Cardiac septum (tissue), 1 donor: Measurements from ENCODE around the gene TAS1R3. TPM values are rescaled to one million over a fixed set of nuclear protein-coding genes. Genes with fewer than 3 reads are reported as not detected.

Experiments
- DNase-seq: peaks from one replicate; pipeline ENCODE4 v3.0.0-alpha.2; 2020; ENCODE audit warnings: low spot score
- intact Hi-C: fragments of 100-400 bp; cut with DNase I; formaldehyde crosslinking; loops from one replicate; pipeline ENCODE4 v1.14.0; 2022
- total RNA-seq: library from RNA; stranded (reverse); fragmentation: NEBNext Ultra II Directional; extraction: Animal tissue kit (Norgen Biotek cat#: 25700); gene quantifications from one replicate; pipeline ENCODE4 v1.2.1, GENCODE V29; 2021
- donor health status: DM: no; HTN: no; CAD: no.

TAS1R3 gene
- total RNA-seq, 1 donor from 2014 or later: 0.62 TPM

GRCh38 chr1:1346501-1346890 is 15.4 kb downstream of the TAS1R3 start:
- DNase-seq: no peak

GRCh38 chr1:1347026-1347595 is 16.0 kb downstream of the TAS1R3 start:
- intact Hi-C loops: loop anchor here (2.0 kb wide), 1 partner anchor 22 kb away; the partner anchor contains the start of genes CPTP and INTS11
- no peak for DNase-seq

More at GRCh38 chr1:1346501-1346890, 15.4 kb downstream of the TAS1R3 start:
- intact Hi-C loops: loop anchor here (2.0 kb wide), 1 partner anchor 22 kb away; the partner anchor contains the start of genes CPTP and INTS11

GRCh38 chr1:1347663-1348419 is 16.8 kb downstream of the TAS1R3 start:
- intact Hi-C loops: loop anchor here (2.0 kb wide), 3 partner anchors 23 to 39 kb away; partner anchors contain the start of genes AURKAIP1, CPTP, INTS11 and PUSL1

GRCh38 chr1:1348420-1349255 is 17.6 kb downstream of the TAS1R3 start:
- DNase-seq: no peak
- intact Hi-C loops: loop anchor here (2.0 kb wide), 2 partner anchors 26 to 40 kb away; partner anchors contain the start of genes AURKAIP1 and PUSL1

More at GRCh38 chr1:1347663-1348419, 16.8 kb downstream of the TAS1R3 start:
- no peak for DNase-seq

GRCh38 chr1:1349256-1350012 is 18.4 kb downstream of the TAS1R3 start, which contains the start of gene DVL1:
DVL1 (minus strand) TSS chr1:1349418; CDS start chr1:1349065, 353 bp downstream.
- intact Hi-C loops: loop anchor here (2.0 kb wide), 2 partner anchors 25 to 41 kb away; partner anchors contain the start of genes AURKAIP1 and PUSL1
- no peak for DNase-seq

- no peak for DNase-seq
- intact Hi-C loops: no loop called here
Observed at GRCh38 chr1:1351511-1352427, 20.7 kb downstream of the TAS1R3 start.

GRCh38 chr1:1352786-1353388 is 21.8 kb downstream of the TAS1R3 start:
- intact Hi-C loops: no loop called here
- DNase-seq: no peak

GRCh38 chr1:1353389-1354151 is 22.5 kb downstream of the TAS1R3 start:
- intact Hi-C loops: no loop called here
- DNase-seq: no peak

- intact Hi-C loops: loop anchor here (5.0 kb wide), 1 partner anchor 78 kb away; no protein-coding TSS in a partner anchor
- no peak for DNase-seq
Observed at GRCh38 chr1:1354271-1355247, 23.5 kb downstream of the TAS1R3 start.

GRCh38 chr1:1355416-1355815 is 24.3 kb downstream of the TAS1R3 start:
- no peak for DNase-seq
- intact Hi-C loops: loop anchor here (5.0 kb wide), 1 partner anchor 77 kb away; no protein-coding TSS in a partner anchor

- DNase-seq: no peak
- intact Hi-C loops: loop anchor here (5.0 kb wide), 1 partner anchor 76 kb away; no protein-coding TSS in a partner anchor
Observed at GRCh38 chr1:1356166-1356795, 25.2 kb downstream of the TAS1R3 start.

GRCh38 chr1:1356796-1357401 is 25.8 kb downstream of the TAS1R3 start:
- DNase-seq: no peak
- intact Hi-C loops: loop anchor here (5.0 kb wide), 1 partner anchor 75 kb away; no protein-coding TSS in a partner anchor

- DNase-seq: no peak
- intact Hi-C loops: loop anchor here (5.0 kb wide), 1 partner anchor 74 kb away; no protein-coding TSS in a partner anchor
Observed at GRCh38 chr1:1357871-1358432, 26.9 kb downstream of the TAS1R3 start.
